GM18517 (cell line): Measurements from ENCODE around the gene WDR20.
"Not testable (repeated sequence)": the region's sequence is repeated elsewhere in the genome, so short reads cannot be mapped to it uniquely, and the experiment has no call there.

Experiments used
- ATAC-seq: cut with Tn5 transposase; IDR thresholded peaks from one replicate; pipeline ENCODE4 v1.9.1; 2021; ENCODE audit warnings: mild to moderate bottlenecking, moderate library complexity; ENCODE audit not compliant: unreplicated experiment

WDR20 gene

DNA sequence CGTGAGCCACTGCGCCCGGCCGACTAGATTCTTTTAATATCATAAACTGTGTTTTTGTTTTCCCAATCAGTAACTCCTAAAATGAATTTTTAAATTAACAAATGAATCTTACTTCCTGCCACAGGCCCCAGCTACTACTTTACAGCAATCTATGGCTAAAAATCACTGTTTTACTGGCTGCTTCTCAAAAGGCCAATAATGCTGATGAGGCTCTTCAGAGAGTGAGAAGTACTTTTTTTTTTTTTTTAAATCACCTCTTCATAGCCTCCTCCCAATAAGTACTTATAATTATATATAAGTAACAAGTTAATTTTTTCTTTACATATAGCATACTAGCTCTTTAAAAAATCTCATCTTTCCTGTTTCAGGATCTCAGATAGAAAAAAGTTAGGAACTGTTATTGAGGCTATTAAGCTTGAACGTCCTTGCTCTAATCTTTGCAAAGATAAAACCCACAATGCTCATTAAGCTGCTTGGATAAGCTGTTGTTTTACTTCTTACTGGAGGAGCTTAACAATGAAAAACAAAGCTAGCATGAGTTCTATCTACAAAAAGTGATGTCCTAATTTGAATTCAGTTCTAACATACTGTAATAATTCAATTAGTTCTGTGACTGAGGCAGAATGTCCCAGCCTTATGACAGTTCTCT, 12.8 kb upstream of the WDR20 start:
- ATAC-seq, result no peak

DNA sequence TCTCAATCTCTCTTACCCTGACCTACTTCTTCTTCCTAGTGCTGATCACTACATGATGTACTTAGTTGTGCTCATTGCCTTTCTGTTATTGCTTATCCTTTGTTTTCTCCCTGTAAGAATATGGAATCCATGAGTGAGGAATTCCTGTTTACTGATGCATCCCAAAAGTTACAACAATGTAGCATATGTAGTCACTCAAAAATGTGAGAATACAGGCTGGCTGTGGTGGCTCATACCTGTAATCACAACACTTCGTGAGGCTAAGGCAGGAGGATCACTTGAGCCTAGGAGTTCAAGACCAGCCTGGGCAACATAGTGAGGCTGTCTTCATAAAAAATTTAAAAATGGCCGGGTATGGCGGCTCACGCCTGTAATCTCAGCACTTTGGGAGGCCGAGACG, 8.0 kb upstream of the WDR20 start:
- no peak for ATAC-seq

DNA sequence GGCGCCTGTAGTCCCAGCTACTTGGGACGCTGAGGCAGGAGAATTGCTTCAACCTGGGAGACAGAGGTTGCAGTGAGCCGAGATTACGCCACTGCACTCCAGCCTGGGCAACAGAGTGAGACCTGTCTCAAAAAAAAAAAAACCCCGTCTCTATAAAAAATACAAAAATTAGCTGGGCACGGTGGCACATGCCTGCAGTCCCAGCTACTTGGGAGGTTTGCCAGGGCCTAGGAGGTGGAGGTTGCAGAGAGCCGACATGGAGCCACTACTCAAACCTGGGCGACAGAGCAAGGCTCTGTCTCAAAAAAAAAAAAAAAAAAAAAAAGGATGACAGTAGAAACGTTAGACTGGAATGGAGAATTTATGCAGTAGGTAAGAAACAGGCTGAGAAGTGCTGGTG, 5.7 kb upstream of the WDR20 start:
- ATAC-seq, result not testable (repeated sequence)

DNA sequence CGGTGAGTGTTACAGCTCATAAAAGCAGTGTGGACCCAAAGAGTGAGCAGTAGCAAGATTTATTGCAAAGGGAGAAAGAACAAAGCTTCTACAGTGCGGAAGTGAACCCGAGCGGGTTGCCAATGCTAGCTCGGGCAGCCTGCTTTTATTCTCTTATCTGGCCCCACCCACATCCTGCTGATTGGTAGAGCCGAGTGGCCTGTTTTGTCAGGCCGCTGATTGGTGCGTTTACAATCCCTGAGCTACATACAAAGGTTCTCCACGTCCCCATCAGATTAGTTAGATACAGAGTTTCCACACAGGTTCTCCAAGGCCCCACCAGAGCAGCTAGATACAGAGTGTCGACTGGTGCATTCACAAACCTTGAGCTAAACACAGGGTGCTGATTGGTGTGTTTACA, 5.0 kb upstream of the WDR20 start:
- not testable (repeated sequence) for ATAC-seq

DNA sequence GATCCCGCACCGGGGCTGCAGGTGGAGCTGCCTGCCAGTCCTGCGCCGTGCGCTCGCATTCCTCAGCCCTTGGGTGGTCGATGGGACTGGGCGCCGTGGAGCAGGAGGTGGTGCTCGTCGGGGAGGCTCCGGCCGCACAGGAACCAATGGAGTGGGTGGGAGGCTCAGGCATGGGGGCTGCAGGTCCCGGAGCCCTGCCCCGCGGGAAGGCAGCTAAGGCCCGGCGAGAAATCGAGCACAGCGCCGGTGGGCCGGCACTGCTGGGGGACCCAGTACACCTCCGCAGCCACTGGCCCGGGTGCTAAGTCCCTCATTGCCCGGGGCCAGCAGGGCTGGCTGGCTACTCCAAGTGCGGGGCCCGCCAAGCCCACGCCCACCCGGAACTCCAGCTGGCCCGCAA, 4.2 kb upstream of the WDR20 start:
- not testable (repeated sequence) for ATAC-seq

DNA sequence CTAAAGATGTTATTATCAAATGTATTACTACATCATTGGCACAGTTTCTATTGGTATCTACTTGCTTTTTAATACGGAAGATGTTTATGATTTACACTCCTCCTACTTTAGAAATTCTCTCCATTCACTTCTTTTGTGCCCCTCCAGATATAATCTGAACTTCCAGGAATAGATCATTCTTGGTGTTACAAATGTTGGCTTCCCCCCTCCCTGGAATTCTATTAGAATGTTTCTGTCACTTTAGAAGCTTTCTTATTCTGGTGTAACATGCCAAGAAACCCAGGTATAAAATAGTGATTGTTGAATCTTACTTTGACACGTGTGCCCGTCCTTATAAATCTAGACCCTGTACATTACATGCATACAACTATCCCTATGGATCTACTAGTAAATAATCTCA, 1.2 kb upstream of the WDR20 start:
- no peak for ATAC-seq

DNA sequence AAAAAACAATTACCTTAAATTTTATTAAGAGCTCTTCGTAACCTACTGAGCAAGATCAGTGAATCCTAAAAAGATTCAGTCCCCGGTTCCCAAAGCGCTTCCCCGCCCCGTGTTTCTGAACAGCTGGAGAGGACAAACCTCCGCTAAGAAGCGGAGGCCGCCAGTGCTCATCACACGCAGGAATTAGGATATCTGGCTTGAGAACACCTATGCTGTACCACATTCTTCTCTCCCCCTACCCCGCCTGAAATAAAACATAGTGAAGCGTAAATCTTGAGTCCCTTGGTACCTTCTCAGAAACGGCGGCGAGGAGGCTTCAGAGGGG, 774 bp upstream of the WDR20 start:
- no peak for ATAC-seq

DNA sequence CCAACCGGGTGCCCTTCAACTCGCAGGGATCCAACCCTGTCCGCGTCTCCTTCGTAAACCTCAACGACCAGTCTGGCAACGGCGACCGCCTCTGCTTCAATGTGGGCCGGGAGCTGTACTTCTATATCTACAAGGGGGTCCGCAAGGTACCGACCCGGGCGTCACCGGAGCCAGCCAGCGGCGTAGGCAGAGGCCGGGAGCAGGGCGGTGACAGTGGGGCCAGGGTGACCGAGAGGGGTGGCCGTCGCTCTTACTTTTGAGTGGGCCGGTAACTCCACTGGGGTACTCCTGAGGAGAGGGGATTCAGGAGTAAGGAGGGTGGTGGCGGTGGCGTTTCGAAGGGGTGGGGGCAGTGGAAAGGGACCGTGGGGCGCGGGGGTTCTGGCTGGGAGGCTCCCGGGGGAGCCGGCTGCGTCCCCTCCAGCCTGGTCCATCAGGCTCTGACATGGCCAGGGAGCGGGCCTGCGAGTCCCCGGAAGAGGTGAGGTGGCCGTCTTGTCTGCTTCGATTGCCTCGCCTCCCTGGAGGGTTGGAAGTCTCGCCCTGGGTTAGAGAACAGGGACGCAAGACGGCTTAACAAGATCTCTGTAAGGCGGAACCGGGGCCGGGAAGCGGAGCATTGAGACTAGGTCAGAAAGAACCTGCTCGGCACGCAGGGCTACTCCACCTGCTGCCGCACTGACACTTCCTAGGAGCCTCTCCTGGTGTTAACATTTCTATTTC, 491 bp downstream of the WDR20 start:
- ATAC-seq, result peak; percentile 35

DNA sequence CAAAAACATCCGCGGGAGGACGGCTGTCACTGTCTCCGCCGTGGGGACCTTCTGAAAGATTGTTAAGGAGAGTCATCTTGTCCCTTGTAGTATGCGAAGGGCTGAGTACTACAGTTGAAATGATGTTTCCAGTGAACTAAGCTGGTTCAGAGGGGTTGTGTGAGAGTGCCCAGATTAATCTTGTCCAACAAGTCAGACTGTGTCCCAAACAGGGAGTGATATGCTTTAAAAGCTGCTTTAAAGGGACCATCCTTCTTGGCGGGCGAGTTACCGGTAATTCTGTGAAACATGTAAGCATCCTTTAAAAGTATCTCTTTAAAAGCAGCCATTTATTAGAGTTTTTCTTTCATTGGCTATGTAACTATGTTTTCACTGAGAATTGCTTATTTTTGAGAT, 1.1 kb downstream of the WDR20 start:
- ATAC-seq, result no peak

DNA sequence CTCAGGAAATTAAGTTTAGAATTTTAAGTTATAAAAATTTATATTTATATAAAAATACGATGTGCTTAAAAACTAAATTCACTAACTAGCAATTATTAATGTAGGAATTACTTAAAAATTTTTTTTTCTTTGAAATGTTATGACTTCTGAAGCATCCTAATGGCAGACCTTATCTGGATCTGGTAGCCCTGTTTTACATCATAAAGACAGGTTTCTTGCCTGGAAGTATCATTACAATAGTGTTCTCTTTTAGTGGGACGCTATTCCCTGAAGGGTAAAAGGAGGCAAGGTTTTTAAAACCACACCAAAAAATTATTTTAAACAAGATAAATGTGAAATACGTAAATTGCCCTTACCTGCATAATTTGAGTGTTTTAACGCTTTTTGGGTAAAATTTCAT, 2.1 kb downstream of the WDR20 start:
- ATAC-seq, result no peak

DNA sequence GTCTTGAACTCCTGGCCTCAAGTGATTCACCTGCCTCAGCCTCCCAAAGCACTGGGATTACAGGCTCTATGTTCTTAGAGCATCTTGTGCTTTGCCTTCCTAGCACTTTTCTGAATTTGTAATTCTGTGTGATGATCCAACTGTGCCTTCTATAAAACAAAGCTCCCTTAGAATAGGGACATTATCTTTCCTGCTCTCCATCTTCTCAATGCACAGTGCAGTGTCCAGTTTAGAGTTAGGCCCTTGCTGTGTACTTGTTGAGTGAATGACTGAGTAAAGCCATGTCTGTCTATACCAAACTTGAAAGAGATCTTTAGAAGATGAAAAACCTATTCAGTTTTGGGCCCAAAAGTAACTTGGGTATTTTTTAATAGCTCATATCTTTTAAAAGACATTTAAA, 5.2 kb downstream of the WDR20 start:
- ATAC-seq, result no peak

DNA sequence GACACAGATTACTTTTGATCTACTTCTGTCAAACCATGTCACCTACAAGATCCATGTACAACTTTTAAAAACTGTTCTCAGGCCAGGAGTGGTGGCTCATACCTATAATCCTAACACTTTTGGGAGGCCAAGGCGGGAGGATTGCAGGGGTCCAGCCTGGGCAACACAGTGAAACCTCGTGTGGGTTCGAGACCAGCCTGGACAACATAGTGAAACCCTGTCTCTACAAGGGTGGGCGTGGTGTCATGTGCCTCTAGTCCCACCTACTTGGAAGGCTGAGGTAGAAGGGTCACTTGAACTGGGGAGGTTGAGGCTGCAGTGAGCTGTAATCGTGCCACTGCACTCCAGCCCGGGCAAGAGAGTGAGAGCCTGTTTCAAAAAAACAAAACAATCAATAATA, 5.7 kb downstream of the WDR20 start:
- no peak for ATAC-seq

DNA sequence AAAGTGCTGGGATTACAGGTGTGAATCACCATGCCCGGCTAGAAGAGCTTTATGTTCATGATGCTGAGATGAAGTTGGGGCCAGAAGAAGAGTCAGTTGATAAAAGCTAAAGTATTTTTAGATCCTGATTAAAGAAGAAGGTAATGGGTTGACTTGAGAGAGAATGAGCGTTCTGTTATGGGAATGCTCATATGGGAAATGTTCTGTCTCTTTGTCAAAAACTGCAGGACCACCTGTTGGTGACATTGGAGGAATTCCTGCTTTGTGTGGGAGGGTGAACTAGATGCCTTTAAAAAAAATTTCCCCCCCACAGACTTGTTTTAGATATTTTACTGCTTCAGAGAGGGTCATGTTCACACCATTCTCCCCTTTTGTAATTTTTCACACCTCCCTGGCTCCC, 6.7 kb downstream of the WDR20 start:
- no peak for ATAC-seq

DNA sequence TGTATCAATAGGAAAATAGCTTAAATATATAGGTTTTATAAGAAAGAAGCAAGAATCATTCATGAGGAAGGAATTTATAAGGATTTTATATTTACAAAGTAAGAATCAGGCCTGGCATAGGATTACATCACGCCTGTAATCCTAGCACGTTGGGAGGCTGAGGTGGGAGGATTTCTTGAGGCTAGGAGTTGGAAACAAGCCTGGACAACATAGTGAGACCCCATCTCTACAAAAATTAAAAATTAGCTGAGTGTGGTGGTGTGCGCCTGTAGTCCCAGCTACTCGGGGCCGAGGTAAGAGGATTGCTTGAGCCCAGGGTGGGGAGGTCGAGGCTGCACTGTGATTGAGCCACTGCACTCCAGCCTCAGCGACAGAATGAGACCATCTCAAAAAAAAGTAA, 10.4 kb downstream of the WDR20 start:
- ATAC-seq, result no peak

DNA sequence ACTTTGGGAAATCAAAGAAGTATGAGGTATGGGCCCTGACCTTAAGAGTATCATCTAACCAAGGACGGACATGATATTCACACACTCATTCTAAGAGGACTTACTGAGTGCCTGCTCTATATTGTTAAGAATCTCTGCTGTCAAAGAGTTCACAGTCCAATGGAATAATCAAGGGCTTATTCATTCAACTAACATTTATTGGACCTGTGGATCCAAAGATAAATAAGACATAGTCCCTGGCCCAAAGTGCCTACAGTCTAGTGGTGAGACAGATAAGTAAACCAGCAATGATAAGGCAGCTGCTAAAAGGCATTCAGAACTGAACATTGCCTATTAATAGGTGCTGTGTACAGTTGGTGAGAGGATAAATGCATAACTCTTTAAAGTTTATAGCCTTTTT, 11.0 kb downstream of the WDR20 start:
- no peak for ATAC-seq

DNA sequence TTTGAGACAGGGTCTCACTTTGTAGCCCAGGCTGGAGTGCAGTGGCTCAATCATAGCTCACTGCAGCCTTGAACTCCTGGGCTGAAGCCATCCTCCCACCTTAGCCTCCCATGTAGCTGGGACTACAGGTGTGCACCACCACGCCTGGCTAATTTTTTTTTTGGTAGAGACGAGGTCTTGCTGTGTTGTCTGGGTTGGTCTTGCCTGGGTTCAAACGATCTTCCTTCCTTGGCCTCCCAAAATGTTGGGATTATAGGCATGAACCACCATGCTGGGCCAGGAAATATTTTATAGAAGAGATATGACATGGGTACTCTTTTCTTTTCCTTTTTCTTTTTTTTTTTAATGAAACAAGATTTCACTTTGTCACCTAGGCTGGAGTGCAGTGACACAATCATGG, 11.7 kb downstream of the WDR20 start:
- ATAC-seq, result not testable (repeated sequence)

DNA sequence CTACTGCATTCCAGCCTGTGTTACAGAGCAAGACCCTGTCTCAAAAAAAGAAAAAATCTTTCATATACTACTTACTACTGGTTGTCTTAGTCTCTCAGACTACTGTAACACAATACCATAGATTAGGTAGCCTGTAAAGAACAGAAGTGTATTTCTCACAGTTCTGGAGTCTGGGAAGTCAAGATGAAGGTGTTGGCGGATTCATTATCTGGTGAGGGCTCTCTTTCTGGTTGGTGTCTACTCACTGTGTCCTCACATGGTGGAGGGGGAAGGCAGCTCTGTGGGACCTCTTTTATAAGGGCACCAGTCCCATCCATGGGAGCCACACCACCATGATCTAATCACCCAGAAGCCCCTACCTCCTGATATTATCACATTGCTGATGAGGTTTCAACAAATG, 14.4 kb downstream of the WDR20 start:
- ATAC-seq, result no peak

DNA sequence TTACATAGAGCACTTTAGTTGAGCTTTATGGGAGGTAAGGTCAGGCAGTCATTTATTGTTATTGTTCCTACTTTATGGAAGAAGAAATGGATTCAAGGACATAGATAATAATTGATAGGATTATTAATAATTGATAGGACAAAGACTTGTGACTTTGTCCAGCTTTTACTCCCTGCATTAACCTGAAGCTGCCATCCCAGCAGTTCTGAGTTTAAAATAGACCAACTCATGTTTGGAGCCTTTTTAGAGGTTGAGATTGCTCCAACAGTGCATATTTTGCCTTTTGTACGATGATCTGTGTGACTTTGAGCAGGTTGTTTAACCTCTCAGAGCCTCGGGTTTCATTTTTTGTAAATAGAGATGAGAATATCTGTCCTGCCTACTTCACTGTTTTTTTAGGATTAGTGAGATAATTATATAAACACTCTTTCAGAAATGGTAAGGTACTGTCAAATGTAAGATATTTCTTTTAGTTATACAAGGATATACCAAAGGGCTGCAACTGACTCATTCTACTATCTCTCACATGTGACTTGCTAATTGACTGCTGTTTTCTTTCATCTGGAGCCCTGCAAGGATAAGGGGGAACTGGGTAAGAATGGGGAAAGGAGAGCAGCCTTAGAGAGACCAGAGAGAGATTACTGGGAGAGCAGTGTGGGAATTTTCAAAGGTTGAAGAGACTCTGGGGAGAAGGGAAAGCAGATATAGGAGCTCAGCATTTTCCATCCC, 15.3 kb downstream of the WDR20 start:
- ATAC-seq, result no peak

DNA sequence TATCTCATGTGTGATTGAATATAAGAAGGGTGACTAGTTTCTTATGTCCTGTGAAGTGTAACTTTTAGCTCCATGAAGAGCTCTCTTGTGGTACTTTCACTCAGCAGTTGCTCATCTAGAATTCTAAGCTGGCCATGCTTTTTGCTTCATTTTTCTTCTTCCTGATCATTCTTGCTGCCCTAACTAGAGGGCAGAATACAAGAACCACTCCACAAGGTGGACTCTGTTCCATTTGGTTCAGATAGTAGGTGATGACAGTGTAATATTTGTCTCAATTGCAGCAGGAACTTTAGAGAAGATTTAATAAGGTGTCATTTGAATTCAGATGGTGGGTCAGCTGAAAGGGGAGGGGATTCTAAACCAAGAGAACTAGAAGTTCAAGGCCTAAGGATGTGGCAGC, 17.6 kb downstream of the WDR20 start:
- no peak for ATAC-seq

DNA sequence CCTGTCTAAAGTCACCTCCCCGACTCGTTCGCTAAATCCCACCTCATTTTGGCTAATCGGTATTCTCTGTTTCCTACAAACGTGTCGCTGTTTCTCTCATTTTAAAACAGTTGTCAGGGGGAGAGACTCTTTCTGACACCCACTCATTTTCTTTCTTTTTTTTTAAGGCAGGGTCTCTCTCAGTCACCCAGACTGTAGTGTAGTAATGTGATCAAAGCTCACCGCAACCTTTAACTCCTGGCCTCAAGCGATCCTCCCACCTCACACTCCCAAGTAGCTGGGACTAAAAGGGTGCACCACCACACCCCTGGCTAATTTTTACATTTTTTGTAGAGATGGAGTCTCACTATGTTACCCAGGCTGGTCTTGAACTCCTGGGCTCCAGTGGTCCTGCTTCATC, 19.1 kb downstream of the WDR20 start:
- no peak for ATAC-seq

DNA sequence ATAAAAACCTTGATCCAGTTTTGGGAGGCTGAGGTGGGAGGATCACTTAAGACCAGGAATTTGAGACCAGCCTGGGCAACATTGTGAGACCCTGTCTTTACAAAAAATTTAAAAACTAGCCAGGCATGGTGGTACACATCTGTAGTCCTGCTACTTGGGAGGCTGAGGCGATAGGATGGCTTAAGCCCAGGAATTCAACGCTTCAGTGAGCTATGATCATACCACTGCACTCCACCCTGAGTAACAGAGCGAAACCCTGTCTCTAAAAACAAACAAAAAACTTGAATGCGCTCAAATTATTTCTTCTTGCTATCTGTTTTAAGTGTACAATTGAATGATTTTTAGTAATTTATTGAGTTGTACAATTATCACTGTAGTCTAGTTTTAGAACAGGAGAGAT, 20.1 kb downstream of the WDR20 start:
- no peak for ATAC-seq

DNA sequence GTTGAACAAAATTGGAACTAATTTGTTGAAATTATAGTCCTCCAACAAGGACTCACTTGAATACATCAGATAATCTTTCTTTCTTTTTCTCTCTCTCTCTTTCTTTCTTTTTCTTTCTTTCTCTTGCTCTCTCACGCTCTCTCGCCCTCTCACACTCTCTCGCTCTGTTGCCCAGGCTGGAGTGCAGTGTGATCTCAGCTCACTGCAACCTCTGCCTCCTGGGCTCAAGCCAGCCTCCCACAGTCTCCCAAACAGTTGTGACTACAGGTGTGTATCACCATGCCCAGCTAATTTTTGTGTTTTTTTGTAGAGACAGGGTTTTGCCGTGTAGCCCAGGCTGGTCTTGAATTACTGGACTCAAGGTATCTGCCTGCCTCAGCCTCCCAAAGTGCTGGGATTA, 22.8 kb downstream of the WDR20 start:
- ATAC-seq, result no peak
